GM18508 (cell line): Measurements from ENCODE around the gene TP53.

ENCODE experiments used
- ATAC-seq: cut with Tn5 transposase; IDR thresholded peaks from one replicate; pipeline ENCODE4 v1.9.1; 2021; ENCODE audit warnings: moderate number of reproducible peaks; ENCODE audit not compliant: insufficient read depth, unreplicated experiment

The TP53 gene

DNA sequence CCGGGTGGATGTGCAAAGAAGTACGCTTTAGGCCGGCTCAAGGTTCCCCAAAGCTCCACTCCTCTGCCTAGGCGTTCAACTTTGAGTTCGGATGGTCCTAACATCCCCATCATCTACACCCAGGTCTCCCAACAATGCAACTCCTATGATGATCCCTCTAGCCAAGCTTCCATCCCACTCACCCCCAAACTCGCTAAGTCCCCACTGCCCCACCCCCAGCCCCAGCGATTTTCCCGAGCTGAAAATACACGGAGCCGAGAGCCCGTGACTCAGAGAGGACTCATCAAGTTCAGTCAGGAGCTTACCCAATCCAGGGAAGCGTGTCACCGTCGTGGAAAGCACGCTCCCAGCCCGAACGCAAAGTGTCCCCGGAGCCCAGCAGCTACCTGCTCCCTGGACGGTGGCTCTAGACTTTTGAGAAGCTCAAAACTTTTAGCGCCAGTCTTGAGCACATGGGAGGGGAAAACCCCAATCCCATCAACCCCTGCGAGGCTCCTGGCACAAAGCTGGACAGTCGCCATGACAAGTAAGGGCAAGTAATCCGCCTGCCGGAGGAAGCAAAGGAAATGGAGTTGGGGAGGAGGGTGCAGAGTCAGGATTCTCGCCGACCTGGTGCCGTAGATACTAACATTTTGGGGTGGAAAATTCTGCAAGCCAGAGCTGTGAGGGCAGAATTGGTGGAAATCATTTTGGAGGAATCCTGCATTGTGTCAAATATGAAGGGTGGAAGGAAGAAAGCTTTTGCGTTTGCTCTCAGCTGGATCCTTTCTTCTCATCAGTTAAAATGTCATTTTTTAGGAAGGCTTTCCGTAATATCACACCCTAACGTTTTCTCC is at the start of gene TP53:
TP53 (minus strand) TSS at position 419 of the 836 bp plus-strand sequence. CDS start 10,896 bp downstream, outside the sequence.
- ATAC-seq, result no peak

DNA sequence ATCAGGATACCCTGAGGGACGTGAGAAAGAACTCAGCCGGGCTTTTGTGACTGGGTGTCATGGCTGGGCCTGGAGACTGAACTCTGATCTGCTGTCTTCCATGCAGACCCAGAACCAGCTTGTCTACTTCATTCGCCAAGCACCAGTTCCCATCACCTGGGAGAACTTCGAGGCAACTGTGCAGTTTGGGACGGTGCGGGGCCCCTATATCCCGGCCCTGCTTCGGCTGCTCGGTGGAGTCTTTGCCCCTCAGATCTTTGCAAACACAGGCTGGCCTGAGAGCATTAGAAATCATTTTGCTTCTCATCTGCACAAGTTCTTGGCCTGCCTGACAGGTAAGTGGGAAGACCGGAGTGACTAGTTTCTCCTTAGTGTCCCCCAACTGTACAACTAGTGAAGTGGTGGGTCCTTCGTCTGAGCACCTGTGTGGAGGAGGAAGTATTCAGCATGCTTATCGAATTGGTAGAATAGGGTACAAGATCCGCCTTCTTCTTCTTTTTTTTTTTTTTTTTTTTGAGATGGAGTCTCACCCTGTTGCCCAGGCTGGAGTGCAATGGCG is 45.8 kb upstream of the TP53 start:
- no peak for ATAC-seq

GRCh38 chr17:7729816-7730215 is 42.5 kb upstream of the TP53 start:
- no peak for ATAC-seq

- ATAC-seq, result no peak
Measured at GRCh38 chr17:7727886-7728285, 40.6 kb upstream of the TP53 start.

DNA sequence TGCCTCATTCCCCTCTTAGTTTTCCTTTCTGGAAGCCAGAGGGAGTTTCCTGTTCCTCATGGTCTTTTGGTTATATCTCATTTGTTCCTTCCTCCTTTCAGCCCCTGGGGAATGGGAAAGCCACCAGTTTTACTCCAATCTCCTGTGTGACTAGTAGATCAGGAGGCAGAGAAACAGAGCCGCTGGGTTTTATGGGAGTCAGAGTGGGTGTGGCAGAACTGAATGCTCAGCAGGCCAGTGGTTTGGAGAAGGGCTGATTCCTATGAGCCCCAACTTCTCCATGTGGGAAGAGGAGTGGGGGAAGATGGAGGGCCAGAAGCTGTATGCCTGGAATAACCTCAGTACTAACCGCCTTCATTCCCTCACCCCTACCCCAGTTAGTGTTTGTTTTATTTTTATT is 34.3 kb upstream of the TP53 start:
- no peak for ATAC-seq

DNA sequence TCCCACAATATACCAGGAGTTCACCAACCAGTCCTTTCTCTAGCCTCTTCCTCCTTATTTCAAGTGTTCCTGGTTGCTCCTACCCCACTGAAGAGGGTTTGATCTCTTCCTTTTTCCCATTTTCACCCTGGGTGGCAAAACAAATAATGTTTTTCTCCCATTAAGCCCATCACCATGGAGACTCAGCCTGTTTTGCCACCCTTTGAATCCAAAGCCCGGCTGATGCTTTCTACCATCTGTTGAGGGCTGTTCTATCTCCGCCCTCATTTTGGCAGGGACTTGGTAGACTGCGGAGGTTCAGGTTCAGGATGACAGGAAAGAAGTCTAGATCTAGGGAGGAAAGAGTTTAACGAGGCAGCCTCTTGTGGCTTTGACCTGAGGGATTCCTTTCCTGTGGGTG is 32.8 kb upstream of the TP53 start:
- no peak for ATAC-seq

DNA sequence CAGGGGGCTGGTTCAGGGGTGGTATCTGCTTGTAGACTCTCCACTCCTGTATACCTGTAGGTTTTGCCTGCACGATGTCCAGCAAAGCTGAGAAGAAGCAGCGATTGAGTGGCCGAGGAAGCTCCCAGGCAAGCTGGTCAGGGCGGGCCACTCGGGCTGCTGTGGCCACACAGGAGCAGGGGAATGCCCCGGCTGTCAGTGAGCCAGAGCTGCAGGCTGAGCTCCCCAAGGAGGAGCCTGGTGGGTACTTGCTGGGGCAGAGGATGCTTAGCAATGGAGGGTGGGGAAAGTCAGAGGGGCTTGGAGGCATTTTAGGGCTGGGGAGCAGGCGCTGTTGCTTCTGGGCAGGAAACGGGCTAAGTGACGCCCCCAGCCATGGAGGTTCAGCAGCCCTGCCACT is 32.4 kb upstream of the TP53 start:
- ATAC-seq, result no peak

GRCh38 chr17:7717756-7718350 is 30.6 kb upstream of the TP53 start:
- no peak for ATAC-seq

DNA sequence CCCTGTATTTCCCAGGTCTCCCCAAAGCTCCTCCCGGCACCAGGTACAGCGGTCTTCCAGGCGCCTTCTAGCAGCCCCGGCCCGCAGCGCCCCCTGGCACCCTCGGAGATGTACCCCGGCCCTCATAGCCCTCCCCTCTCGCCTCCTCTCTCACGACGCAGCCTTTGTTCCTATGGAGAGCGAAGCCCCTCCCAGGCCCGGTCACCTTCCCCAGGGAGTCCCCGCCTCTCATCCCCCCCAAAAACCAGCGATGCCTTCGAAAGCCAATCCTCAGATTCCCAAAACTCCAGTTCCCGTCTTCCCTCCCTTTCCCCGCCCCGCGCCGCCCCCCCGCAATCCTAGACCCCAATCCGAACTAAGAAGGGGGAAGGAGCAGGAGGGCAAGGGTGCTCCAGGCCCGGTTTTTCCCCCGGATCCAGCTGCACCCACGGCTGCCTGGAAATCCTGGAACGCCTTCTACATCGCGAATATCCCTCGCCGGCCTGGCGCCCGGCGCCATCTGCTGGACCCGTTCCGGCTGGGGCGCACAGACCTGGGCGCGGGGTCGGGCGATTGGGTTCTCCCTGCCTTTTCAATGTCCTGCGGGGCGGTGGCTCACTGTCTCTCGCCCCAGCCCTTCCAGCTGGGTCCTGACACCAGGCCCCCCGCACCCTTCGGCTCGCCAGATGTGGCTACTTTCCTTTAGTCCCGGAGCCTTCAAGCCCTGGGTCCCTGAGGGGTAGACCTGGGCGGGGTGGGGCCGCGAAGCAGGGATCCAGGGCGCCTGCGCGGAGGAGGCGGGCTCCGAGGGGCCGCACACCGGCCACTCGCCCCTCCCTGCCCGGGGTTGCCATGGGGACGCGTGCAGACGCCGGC is 29.8 kb upstream of the TP53 start, which contains the start of gene DNAH2:
DNAH2 (plus strand) TSS at position 844 of the 855 bp plus-strand sequence. CDS start 1,991 bp downstream, outside the sequence.
- no peak for ATAC-seq

GRCh38 chr17:7715936-7716886 is 28.9 kb upstream of the TP53 start:
- no peak for ATAC-seq

DNA sequence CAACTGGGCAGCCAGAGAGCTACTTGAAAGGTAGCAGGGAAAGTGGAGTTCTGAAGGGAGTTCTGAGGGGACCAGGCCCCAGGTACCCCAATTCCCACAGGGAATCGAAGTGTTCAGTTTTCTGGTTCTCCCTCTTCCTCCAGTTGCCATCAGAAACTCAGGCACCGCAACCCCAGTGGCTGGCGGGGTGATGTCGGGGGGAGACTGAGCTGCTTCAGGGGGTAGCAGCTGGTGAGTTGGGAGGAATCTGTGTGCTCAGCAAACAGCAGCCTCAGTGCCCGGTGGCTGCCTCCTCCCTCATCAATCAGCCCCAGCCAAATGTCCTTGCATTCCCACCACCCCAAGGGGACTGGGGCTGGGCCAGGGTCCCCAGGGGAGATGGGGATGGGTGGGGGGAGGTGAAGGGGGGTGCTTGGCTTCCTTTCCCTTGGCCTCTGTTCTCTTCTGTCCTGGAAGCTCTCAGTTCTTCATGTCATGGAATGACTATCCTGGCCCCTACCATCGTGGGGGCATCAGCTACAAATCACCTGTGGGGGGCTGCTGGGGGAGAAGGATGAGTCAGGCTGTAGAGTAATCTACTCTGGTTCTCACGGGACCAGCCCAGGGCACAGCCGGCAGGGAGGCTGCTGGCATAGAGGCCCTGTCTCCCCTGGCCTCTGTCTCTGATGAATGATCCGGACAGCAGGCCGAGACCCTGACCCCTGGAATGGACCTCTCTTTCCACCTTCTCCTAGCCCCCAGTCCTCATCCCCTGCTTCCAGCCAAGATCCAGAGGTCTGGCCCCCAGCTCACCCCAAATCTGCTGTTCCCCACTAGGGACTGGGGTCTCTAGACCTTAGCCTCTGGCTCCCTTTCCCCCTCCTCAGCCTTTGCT is 27.7 kb upstream of the TP53 start:
- ATAC-seq, result no peak

GRCh38 chr17:7713782-7714181 is 26.5 kb upstream of the TP53 start:
- ATAC-seq, result no peak

DNA sequence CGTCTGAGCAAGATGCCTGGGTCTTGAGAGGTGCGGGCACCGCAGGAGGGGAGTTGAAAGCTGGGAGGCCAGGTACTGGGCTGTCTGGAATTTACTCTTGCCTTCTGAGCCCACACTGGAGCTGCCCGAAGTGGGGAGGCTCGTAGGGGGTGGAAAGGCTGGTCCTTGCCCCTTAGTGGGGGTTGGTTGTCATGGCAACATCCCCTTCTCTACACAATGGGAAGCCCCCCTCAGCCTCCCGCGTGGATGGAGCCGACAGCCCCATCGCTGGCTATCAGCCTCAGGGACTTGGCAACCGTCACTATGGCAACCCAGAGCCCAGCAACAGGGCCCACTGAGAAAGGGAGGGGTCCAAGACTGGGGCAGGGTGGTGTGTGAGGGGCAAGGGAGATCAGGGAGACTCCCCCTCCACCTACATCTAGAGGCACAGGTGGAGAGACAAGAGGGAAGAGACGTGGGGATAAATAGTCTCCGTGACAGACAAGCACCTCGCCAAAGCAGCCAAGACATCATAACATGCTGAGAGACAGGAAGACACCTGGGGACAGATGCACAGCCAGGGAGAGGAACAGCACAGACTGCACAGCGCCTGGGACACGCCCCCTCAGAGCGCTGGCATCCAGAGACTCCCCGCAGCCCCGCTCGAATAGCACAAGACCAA is 25.0 kb upstream of the TP53 start:
- ATAC-seq, result no peak

- no peak for ATAC-seq
Measured at GRCh38 chr17:7711051-7711755, 23.9 kb upstream of the TP53 start.

DNA sequence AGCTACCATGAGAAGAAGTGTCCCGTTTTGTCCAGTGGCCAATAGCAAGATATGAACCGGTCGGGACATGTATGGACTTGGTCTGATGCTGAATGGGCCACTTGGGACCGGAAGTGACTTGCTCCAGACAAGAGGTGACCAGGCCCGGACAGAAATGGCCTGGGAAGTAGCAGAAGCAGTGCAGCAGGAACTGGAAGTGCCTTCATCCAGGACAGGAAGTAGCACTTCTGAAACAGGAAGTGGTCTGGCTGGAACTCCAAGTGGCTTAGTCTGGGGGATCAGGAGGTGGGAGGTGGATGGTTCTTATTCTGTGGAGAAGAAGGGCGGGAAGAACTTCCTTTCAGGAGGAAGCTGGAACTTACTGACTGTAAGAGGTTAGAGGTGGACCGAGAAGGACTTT is 23.0 kb upstream of the TP53 start:
- ATAC-seq, result no peak

- no peak for ATAC-seq
Measured at GRCh38 chr17:7709031-7709430, 21.7 kb upstream of the TP53 start.
